ENCODE results near the gene RPS6KA4.

RPS6KA4 gene

GRCh38 chr11:64369440-64370421 lies 10.8 kb downstream of the RPS6KA4 start:
- no peak for DNase-seq

- DNase-seq = no peak
These were observed 12.2 kb downstream of the RPS6KA4 start for GRCh38 chr11:64371201-64371600.

GRCh38 chr11:64372021-64372420 lies 13.1 kb downstream of the RPS6KA4 start:
- DNase-seq = no peak

- DNase-seq = no peak
These were observed 14.0 kb downstream of the RPS6KA4 start for GRCh38 chr11:64372802-64373597.

GRCh38 chr11:64373598-64373974 lies 14.6 kb downstream of the RPS6KA4 start:
- DNase-seq = peak; percentile 63

- no peak for DNase-seq
These were observed 17.1 kb downstream of the RPS6KA4 start for GRCh38 chr11:64376071-64376470.

- no peak for DNase-seq
These were observed 19.4 kb downstream of the RPS6KA4 start for GRCh38 chr11:64378335-64378880.

GRCh38 chr11:64379160-64379559 lies 20.2 kb downstream of the RPS6KA4 start:
- no peak for DNase-seq

GRCh38 chr11:64379817-64380709 lies 21.1 kb downstream of the RPS6KA4 start:
- DNase-seq = no peak

- no peak for DNase-seq
These were observed 22.4 kb downstream of the RPS6KA4 start for GRCh38 chr11:64381350-64381749.

GRCh38 chr11:64382047-64382446 lies 23.1 kb downstream of the RPS6KA4 start:
- no peak for DNase-seq

GRCh38 chr11:64382586-64382985 lies 23.6 kb downstream of the RPS6KA4 start:
- no peak for DNase-seq

- DNase-seq = no peak
These were observed 24.6 kb downstream of the RPS6KA4 start for GRCh38 chr11:64383580-64383979.

- DNase-seq = no peak
These were observed 25.2 kb downstream of the RPS6KA4 start for GRCh38 chr11:64384028-64384737.

- DNase-seq = peak; percentile 64
These were observed 26.3 kb downstream of the RPS6KA4 start for GRCh38 chr11:64384981-64385944.

GRCh38 chr11:64385945-64386704 lies 27.2 kb downstream of the RPS6KA4 start:
- DNase-seq = peak; percentile 80

- DNase-seq = no peak
These were observed 29.0 kb downstream of the RPS6KA4 start for GRCh38 chr11:64387916-64388315.

- DNase-seq = no peak
These were observed 29.9 kb downstream of the RPS6KA4 start for GRCh38 chr11:64388894-64389293.

- no peak for DNase-seq
These were observed 30.9 kb downstream of the RPS6KA4 start for GRCh38 chr11:64389851-64390250.

- peak; percentile 34 for DNase-seq
These were observed 31.6 kb downstream of the RPS6KA4 start for GRCh38 chr11:64390558-64390957.
